GM18909 (cell line): ENCODE results near the gene P3H2.

Source experiments
- ATAC-seq: cut with Tn5 transposase; IDR thresholded peaks from one replicate; pipeline ENCODE4 v1.9.1; 2021; ENCODE audit warnings: mild to moderate bottlenecking; ENCODE audit not compliant: unreplicated experiment, poor library complexity

The P3H2 gene

GRCh38 chr3:189911001-189911400, 209.7 kb downstream of the P3H2 start:
- no peak for ATAC-seq

- no peak for ATAC-seq
Observed at GRCh38 chr3:189909573-189909972, 211.1 kb downstream of the P3H2 start.

DNA sequence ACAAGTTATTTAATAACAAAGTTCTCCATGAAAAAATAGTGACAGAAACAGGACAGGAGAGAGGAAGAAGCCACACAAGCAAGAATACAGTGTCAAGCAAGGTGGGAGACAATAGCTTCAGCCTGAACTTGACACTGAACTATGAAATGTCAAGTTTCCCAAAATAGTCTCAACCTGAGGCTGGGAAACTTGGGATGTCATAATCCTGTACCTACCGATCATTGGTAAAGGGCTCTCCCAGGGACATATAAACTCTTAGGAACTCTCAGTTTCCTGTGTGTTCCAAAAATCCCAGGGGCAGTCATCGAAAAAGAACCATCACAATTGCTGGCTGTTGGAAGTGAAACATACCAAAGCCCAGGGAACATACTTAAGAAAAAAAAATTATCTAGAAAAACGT, 211.6 kb downstream of the P3H2 start:
- ATAC-seq, result no peak

GRCh38 chr3:189908646-189909045, 212.1 kb downstream of the P3H2 start:
- no peak for ATAC-seq

DNA sequence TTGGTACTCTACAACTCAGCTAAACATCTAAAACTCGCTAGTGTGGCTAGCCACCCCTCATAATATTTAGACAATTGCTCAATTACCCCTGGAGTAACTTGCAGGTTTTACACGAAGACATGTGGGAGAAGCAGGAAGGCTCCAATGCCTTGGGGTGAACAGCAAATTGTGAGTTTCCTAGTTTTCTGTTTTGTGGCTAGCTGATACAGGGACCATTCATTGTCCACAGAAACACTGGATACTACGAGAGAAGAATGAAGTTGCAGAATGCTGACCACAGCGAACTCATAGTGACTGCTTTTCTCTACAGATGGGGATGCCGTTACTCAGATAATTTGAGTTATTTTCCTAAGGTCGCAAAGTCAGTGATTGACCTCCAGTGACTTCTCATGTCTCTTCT, 212.9 kb downstream of the P3H2 start:
- no peak for ATAC-seq
